SHP77 (cell line): ENCODE data around the gene ACACB.

Experiments used
- DNase-seq, 2 experiments: peaks; one replicate each; lab custom pipeline; 2025; lab: John Stamatoyannopoulos, UW

Gene ACACB

DNA sequence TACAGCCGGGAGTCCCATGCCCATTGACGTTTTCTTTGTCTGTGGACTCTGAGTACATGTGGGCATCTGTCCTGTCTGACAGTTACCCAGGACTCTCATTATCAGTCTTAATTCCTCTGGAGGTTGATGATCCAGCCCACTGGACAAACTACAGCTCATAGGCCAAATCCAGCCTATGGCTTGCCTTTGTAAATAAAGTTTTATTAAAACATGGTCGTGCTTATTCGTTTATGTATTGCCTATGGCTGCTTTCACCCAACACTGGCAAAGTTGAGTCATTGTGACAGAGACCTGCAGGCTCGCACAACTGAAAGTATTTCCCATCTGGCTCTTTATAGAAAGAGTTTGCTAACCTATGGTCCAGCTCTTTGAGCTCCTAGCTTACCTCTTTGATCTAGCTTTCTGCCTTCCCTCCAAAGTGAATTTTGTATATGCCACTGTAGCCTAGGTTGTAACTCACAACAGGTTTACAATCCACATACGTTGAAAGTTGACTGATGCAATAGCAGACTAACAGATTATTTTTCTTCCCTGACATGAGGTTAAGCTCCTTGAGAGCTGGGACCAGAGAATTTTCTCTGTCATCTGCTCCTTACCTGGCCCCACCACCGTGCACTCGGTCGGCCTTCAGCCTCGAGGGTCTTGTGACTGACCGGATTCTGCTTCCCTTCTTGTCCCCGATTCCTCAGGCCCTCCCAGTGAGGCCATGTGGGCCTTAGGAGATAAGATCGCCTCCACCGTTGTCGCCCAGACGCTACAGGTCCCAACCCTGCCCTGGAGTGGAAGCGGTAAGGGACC lies 57.3 kb downstream of the ACACB start:
- DNase-seq: no peak

DNA sequence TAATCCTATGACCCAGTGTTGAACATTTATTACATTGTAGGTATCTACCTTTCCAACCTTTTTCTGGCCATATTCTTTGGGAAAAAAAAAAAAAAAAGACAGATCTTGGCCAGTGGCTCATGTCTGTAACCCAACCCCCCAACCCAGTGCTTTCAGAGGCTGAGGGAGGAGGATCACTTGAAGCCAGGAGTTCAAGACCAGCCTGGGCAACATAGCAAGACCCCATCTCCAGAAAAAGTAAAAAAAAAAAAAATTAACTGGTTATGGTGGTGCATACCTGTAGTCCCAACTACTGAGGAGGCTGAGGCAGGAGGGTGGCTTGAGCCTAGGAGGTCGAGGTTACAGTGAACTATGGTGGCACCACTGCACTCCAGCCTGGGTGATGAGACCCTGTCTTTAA lies 58.1 kb downstream of the ACACB start:
- no peak for DNase-seq

DNA sequence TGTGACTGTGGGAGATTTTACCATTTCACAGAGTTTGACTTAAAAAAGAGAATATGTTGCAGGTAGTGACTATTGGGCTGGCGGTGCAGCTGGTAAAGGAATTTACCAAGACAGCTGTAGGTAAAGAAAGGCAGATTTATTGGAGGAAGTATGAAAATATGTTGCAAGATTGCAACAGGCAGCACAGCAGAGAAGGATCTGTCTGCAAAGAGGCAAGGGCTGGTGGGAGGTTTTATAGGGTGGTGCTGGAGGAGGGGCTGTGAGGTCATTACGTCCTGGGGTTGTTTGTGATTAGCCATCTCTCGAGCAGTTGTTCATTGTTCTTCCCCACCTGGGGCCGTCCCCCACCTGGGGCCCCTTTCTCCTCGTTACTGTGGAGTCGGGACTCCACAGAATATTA lies 62.1 kb downstream of the ACACB start:
- DNase-seq: no peak

DNA sequence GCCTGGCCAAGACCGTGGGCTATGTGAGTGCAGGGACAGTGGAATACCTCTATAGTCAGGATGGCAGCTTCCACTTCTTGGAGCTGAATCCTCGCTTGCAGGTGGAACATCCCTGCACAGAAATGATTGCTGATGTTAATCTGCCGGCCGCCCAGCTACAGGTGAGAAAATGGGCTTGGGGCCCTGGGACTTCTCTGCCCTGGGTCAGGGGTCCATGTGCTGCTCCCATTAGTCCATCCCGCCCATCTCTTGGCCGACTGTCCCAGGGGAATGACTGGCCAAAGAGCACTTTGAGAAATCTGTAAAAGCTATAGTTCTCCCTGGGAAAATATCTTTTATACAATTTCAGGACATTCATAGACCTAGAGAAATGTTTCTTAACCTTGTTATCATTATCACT lies 63.5 kb downstream of the ACACB start:
- DNase-seq: no peak

DNA sequence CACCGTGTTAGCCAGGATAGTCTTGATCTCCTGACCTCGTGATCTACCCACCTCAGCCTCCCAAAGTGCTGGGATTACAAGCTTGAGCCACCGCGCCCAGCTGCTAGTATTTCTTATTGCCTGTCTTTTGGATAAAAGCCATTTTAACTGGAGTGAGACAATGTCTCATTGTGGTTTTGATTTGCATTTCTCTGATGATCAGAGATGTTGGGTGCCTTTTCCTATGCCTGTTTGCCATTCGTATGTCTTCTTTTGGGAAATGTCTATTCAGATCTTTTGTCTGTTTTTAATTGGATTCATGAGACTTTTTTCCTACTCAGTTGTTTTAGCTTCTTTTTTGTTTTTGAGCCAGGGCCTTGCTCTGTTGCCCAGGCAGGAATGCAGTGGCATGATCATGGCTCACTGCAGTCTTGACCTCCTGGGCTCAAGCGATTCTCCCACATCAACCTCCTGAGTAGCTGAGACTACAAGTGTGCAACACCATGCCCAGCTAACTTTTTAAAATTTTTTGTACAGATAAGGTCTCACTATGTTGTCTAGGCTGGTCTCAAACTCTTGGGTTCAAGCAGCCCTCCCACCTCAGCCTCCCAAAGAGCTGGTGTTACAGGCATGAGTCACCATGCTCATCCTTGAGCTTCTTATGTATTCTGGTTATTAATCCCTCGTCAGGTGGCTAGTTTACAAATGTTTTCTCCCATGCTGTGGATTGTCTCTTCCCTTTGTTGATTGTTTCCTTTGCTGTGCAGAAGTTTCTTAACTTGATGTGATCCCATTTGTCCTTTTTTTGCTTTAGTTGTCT lies 65.9 kb downstream of the ACACB start:
- no peak for DNase-seq

DNA sequence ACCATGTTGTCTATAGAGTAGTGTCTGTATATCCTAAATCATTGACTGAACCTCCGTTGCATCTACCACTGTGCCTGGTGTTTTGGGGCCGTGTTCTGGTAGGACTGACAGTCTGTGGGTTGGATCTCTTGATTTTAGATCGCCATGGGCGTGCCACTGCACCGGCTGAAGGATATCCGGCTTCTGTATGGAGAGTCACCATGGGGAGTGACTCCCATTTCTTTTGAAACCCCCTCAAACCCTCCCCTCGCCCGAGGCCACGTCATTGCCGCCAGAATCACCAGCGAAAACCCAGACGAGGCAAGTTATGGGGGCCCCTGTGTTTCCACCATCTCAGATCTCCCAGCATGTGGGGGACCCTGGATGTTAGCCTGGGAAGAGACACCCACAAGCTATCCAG lies 69.1 kb downstream of the ACACB start:
- DNase-seq: no peak

DNA sequence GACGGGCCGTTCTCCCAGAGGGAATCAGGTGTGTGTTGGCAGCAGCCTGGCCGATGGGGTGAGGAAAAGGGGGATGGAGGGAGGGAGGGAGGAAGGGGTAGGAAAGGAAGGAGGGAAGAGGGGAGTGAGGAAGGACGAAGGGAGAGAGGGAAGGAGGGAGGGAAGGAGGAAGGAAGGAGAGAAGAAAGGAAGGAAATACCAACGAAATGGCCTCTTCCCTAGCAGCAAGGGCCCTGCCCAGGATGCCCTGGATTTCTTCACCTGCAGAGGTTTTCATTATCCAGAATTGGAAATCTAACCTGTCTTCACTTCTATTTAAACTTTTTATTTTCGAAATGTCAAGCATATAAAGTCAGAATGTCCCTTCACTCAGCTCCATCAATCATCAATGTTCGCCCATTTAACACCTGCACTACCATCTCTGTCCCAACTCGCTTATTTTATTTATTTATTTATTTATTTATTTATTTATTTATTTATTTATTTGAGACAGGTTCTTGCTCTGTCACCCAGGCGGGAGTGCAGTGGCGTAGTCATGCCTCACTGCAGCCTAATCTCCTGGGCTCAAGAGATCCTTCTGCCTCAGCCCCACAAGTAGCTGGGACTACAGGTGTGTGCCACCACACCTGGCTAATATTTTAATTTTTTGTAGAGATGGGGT lies 70.7 kb downstream of the ACACB start:
- no peak for DNase-seq

DNA sequence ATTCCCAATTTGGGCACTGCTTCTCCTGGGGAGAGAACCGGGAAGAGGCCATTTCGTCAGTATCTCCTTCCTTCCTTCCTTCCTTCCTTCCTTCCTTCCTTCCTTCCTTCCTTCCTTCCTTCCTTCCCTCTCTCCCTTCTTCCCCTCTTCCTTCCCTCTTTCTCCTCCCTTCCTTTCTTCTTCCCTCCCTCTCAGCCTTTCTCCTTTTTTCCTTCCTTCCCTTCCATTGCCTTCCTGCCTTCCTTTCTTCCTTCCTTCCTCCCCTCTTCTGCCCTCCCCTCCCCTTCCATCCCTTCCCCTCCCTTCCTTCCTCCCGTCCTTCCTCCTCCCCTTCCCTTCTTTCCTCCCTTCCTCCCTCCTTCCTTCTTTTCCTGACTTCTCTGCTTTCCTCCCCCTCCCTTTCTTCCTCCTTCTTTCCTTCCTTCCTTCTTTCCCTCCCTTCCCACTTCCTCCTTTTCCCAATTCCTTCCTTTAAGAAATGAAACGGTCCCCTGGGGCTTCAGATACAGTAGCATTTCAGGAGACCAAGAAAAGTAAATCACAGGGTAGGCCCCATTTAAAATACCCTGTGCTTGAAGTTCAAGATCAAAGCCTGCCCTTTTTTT lies 71.8 kb downstream of the ACACB start:
- no peak for DNase-seq

DNA sequence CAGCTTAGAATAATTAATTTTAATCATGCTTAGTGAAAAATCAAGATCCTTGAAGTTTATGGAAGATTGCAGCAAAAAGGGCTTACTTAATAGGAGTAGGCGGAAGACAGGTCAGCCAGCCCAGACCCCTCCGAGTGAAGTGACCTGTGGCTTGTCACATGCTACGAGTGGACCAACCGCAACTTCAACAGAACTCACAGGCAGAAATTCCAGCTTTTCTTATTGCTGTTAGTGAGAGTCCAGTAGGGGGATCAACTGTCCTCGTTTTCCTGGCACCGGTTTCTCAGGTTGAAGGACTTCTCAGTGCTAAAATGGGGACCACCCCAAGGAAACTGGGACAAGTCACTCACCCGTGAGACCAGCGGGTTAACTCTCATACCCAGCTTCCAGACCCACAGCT lies 72.9 kb downstream of the ACACB start:
- no peak for DNase-seq

DNA sequence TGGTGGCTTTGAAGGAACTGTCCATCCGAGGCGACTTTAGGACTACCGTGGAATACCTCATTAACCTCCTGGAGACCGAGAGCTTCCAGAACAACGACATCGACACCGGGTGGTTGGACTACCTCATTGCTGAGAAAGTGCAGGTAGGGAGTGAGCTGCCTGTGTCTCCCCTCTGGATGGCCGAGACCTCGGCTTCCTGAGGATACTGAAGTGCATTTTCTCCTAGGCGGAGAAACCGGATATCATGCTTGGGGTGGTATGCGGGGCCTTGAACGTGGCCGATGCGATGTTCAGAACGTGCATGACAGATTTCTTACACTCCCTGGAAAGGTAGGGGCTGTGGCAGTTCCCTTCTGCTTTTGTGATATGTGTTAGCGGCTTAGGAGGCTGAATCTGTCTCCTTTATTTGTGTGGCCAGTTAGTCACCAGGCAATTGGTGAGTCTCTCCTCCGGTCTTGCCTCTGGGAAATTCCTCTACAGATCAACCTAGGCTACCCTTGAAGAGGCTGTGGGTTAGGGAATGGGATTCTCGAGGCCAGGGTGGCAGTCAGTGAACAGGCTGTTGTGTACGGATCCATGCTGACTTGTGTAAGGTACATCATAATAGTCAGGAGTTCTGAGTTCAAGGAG lies 75.3 kb downstream of the ACACB start:
- no peak for DNase-seq

DNA sequence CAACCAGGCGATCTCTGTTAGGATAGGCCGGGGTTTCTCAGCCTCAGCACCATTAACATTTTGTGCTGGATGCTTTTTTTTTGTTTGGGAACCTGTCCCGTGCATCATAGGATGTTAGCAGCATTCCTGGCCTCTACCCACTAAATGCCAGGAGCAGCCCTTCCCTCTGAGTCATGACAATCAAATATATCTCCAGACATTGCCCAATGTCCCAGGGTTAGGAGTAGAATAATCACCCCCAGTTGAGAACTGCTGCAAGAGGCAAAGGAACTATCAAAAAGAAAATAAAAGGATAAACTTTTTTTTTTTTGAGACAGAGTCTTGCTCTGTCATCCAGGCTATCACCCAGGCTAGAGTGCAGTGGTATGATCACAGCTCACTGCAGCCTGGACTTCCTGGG lies 76.0 kb downstream of the ACACB start:
- DNase-seq: no peak

DNA sequence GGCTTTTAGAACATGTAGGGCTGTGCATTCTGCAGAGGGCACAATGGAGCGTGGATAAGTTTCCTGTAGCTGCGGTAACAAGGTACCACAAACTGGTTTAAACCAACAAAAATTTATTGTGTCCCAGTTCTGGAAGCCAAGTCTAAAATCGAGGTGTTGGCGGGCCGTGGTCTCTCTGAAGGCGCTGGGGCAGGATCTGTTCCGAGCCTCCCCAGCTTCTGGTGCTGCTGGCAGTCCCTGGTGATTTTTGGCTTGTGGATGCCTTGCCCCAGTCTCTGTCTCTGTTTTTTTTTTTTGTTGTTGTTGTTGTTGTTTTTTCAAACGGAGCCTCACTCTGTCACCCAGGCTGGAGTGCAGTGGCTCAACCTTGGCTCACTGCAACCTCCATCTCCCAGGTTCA lies 77.5 kb downstream of the ACACB start:
- DNase-seq: no peak

DNA sequence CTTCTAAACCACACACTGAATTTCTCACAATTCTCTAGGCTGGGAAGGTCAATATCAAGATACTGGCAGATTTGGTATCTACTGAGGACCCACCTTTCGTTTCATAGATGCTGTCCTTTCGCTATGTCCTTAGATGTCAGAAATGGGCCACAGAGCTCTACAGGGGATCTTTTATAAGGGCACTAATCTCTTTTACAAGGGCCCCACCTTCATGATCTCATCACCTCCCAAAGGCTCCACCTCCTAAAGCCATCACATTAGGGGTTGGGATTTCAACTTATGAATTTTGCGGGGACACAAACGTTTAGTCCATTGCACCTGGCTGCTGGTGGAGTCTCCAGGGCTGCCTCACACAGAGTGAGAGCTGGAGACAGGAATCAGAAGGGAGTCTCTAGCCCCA lies 79.9 kb downstream of the ACACB start:
- DNase-seq: no peak

DNA sequence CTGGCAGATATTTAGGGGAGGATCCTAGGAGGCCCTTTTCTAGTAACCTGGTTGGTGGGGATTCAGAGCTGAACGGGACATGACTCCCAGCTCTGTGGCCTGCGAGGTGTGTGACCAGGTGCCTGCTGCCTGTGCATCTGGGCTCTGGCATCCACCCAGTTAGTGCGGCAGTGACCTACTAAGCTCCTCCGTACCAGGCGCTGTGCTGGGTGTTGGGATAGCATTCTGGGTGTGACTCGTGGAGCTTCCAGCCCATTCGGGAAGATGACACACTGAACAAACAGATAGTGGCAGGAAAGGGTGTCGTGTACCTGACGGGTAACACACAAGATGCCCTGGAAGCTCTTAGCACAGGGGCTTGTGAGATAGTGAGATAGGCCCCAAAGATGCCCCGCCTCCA lies 80.9 kb downstream of the ACACB start:
- no peak for DNase-seq

DNA sequence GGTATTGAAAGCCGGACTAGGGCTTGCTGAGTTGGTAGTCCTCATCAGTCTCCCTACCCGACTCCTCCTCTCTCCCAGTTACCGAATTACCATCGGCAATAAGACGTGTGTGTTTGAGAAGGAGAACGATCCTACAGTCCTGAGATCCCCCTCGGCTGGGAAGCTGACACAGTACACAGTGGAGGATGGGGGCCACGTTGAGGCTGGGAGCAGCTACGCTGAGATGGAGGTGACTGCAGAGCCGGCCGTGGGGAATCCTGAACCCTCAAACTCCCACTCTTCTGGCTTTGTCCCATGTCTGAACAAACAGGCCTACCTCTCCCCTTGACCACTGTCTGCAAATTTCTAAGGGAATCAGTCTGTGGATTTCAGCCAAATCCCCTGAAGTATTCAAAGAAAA lies 82.9 kb downstream of the ACACB start:
- no peak for DNase-seq

DNA sequence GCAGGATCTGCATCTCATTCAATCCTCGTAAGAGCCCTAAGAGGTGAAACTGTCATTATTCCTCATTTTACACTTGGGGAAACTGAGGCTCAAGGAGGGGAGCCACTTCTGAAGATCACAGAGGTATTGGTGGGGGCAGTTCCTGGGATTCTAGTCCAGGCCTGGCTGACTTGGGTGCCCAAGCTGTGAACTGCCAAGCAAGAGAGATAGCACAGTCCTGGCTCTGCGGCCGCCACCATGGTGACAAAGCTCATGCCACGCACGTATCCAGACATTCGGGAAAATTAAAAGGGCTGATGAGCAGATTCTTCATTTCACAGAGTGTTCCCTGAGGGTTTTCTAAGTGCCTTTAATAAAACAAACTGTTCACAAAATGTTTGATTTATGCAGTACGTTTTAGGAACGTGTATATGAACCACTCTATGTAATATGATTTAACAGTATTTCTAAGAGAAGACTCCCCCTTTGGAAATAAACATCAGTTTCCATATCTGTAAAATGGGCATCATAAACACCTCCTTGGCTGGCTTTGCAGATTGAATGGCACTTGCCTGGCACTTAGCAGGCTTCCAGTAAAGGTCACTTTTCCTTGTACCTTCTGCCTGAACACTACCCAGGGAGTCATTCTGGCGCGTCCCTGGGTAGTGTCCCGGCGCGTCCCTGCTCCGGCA lies 84.6 kb downstream of the ACACB start:
- DNase-seq: no peak

DNA sequence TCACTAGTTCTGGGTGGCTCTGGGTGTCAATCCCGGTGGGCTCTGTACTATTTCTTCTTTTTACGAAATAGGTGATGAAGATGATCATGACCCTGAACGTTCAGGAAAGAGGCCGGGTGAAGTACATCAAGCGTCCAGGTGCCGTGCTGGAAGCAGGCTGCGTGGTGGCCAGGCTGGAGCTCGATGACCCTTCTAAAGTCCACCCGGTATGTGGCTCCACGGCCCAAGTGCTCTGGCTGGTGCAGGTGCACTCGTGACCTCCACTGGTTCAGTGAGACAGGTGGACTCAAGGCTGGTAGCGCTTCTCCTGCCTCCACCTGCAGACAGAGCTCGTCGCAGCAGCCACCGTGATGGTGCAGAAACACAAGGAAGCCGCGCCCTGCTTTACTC lies 85.1 kb downstream of the ACACB start:
- DNase-seq: no peak

DNA sequence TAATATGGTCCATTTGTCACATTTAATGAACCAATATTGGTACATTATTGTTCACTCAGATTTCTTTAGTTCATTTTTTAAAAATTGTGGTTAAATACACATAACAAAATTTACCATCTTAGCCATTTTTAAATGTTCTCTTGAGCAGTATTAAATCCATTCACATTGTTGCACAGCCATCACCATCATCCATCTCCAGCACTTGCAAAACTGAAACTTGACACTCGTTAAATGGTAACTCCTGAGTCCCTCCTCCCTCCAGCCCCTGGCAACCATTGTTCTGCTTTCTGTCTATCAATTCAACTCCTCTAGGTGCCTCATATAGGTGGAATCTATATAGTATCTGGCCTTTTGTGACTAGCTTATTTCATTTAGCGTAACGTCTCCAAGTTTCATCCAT lies 86.4 kb downstream of the ACACB start:
- no peak for DNase-seq

DNA sequence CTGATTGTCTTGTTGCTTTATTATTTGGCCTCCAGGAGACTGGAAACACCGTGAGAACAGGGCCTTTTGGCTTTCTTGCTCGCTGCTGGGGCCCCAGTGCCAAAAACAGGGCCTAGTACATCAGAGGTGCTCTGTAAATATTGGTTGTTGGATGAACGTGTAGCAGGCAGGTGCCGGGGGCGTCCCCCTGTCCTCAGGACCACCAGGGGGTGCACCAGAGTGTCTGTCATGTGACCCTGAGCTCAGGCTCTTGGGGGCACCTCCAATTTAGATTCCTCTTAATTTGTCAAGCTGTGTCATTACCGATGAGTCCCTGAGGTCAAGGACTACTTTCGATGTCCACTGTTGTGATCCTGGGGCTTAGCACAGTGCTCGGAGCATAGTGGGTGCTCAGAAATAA lies 87.1 kb downstream of the ACACB start:
- DNase-seq: no peak

DNA sequence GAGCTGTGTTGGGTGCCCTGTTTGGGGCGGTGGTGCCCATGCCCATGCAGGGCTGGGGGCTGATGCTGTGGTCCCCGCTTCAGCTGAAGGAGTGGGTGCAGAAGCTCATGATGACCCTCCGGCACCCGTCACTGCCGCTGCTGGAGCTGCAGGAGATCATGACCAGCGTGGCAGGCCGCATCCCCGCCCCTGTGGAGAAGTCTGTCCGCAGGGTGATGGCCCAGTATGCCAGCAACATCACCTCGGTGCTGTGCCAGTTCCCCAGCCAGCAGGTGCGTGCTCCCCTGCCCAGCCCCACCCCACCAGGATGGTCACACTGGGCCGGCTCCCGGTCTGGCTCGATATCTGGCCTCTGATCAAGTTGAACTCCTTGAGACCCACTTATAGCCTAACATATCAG lies 92.7 kb downstream of the ACACB start:
- DNase-seq: no peak

DNA sequence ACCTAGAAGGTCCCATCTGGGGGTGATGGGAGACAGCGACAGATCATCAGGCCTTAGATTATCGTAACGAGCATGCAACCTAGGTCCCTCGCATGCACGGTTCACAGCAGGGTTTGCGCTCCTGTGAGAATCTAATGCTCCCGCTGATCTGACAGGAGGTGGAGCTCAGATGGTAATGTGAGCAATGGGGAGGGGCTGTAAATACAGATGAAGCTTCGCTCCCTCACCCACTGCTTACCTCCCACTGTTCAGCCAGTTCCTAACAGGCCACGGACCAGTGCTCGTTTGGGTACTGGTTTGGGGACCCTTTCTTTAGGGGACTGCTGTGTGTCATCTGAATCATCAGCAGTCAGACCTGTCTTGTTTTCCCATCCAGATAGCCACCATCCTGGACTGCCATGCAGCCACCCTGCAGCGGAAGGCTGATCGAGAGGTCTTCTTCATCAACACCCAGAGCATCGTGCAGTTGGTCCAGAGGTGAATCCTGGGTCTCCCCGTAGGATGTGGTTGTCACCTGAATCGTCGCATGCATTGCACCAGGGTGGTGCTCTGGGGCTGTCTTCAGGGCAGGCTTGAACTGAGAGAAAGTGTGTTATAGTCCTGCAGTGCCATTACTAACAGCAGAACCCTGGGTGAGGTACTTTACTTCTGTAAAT lies 96.2 kb downstream of the ACACB start:
- DNase-seq: no peak
